Osteocyte (in vitro differentiated cells): ENCODE measurements around the gene ISOC2. TPM values are rescaled to one million over a fixed set of nuclear protein-coding genes. Genes with fewer than 3 reads are reported as not detected.

Source experiments
- DNase-seq: peaks from one replicate; pipeline ENCODE4 v3.0.0; 2021; ENCODE audit warnings: mixed read lengths; ENCODE audit not compliant: unreplicated experiment; ENCODE audit errors: extremely low spot score
- H3K27ac Mint-ChIP-seq: one replicate; pipeline ENCODE4 v1.8.0; 2021; ENCODE audit warnings: mild to moderate bottlenecking, mixed read lengths; ENCODE audit not compliant: unreplicated experiment
- H3K27me3 Mint-ChIP-seq: one replicate; pipeline ENCODE4 v1.8.0; 2021; ENCODE audit warnings: mixed read lengths; ENCODE audit not compliant: unreplicated experiment
- H3K36me3 Mint-ChIP-seq: one replicate; pipeline ENCODE4 v1.8.0; 2021; ENCODE audit warnings: mixed read lengths; ENCODE audit not compliant: unreplicated experiment
- H3K4me1 Mint-ChIP-seq: one replicate; pipeline ENCODE4 v1.8.0; 2021; ENCODE audit warnings: mixed read lengths; ENCODE audit not compliant: unreplicated experiment
- H3K4me3 Mint-ChIP-seq: one replicate; pipeline ENCODE4 v1.8.0; 2021; ENCODE audit warnings: mild to moderate bottlenecking, moderate library complexity, mixed read lengths; ENCODE audit not compliant: unreplicated experiment
- H3K9me3 Mint-ChIP-seq: one replicate; pipeline ENCODE4 v1.8.0; 2021; ENCODE audit warnings: mixed read lengths; ENCODE audit not compliant: unreplicated experiment
- CTCF ChIP-seq: fragments of 200-600 bp; sonication (generic); IDR thresholded peaks from 2 replicates; pipeline ENCODE4 v1.5.0; 2021; ENCODE audit warnings: antibody characterized with exemption, mild to moderate bottlenecking, moderate library complexity
- long read RNA-seq: library from polyadenylated mRNA; unstranded; transcript quantifications from one replicate; pipeline ENCODE4 v2.0.0, GENCODE V29; 2021
- total RNA-seq: library from RNA; stranded (reverse); gene quantifications from 2 replicates; pipeline ENCODE4 v1.2.1, GENCODE V29; 2021

The ISOC2 gene, protein sequence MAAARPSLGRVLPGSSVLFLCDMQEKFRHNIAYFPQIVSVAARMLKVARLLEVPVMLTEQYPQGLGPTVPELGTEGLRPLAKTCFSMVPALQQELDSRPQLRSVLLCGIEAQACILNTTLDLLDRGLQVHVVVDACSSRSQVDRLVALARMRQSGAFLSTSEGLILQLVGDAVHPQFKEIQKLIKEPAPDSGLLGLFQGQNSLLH
- total RNA-seq, result 37.0 and 39.8 TPM in 2 replicates
- long read RNA-seq, transcript ISOC2-202 (6 exons, 998 nt), result major isoform, 9 of 9 reads
- long read RNA-seq, partial matches to known transcripts, result 0 of 9 reads
- long read RNA-seq, other reads (novel, unspliced or antisense), result 0 of 9 reads

- Mint-ChIP-seq H3K27me3 (no peaks in the 10 kb centered on the region), H3K4me1 (peaks cover 20% of the 10 kb centered on the region), H3K27ac (peak within 1 kb of the TSS; percentile 79), H3K4me3 (peak within 1 kb of the TSS; percentile 86), H3K36me3 (no peaks in the 10 kb centered on the region), H3K9me3 (no peaks in the 10 kb centered on the region)
- DNase-seq, result peak; percentile 100
- TF ChIP-seq CTCF, result no peak
Measured at GRCh38 chr19:55461259-55461973, at the start of gene ISOC2. ISOC2 (minus strand) TSS chr19:55461642; CDS start chr19:55456486, 5,156 bp downstream.

DNA sequence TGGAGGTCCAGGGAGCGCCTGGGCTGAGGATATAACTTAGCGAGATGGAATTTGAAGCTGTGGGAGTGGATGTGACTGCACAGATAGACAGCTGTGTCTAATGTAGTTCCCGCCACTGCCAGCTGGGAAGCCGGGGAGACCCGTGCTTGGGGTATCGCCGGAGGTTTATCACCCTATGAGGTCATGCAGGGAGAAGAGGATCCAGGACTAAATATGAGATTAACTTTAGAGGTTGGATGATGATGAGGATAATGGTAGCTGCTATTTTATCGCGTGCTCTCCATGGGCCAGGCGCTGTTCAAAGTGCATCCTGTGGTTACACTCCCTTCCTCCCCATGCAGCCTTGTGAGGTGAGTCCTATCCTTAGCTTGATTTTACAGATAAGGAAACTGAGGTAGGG is 46.7 kb upstream of the ISOC2 start:
- Mint-ChIP-seq H3K4me1 (peaks cover 5% of the 10 kb centered on the region), H3K4me3 (no peak overlapping the region), H3K27ac (peak overlapping the region; percentile 41), H3K27me3 (no peaks in the 10 kb centered on the region), H3K36me3 (no peaks in the 10 kb centered on the region), H3K9me3 (no peaks in the 10 kb centered on the region)
- DNase-seq, result no peak
- no peak for TF ChIP-seq CTCF

DNA sequence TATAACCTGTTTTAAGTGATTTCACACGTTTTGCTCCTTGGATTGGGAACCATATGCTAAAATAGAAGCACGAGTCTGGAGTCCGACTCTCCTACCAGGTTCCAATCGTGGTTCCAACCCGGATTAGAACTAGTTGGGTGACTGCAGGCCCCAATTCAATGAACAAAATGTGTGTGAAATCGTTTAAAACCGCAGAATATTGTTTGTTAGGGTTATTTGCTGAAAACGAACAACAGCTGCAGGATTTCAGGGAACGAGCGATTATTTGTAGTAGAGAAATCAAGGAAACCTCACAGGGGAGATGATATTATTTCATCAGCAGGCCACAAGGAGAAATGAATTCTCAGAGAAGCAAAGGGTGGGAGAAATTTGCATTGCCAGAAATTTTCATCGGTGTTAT is 43.5 kb upstream of the ISOC2 start:
- Mint-ChIP-seq H3K4me1 (peaks cover 5% of the 10 kb centered on the region), H3K27me3 (no peaks in the 10 kb centered on the region), H3K36me3 (no peaks in the 10 kb centered on the region), H3K4me3 (no peak overlapping the region), H3K27ac (no peak overlapping the region), H3K9me3 (no peaks in the 10 kb centered on the region)
- TF ChIP-seq CTCF, result no peak
- no peak for DNase-seq

DNA sequence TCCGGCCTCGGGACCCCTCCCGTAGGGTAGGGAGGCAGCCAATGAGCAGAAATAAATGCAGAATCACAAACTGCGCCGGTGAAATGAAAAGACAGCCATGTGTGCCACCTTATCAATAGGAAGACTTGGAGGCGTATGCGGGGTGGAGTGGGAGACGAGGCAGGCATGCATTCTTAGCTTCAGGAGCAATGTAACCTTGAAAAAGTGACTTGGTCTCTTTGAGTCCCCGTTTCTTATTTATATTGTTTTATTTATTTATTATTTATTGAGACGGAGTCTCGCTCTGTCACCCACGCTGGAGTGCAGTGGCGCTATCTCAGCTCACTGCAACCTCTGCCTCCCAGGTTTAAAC is 42.8 kb upstream of the ISOC2 start:
- Mint-ChIP-seq H3K4me1 (peaks cover 5% of the 10 kb centered on the region), H3K9me3 (no peaks in the 10 kb centered on the region), H3K36me3 (no peaks in the 10 kb centered on the region), H3K4me3 (peak overlapping the region; percentile 75), H3K27me3 (no peaks in the 10 kb centered on the region), H3K27ac (no peak overlapping the region)
- DNase-seq, result no peak
- TF ChIP-seq CTCF, result no peak

- no peaks in the 10 kb centered on the region for H3K27me3 Mint-ChIP-seq
- peak overlapping the region; percentile 75 for H3K4me3 Mint-ChIP-seq
- H3K9me3 Mint-ChIP-seq, result no peaks in the 10 kb centered on the region
- peak; percentile 98 for DNase-seq
- H3K36me3 Mint-ChIP-seq, result no peaks in the 10 kb centered on the region
- peak overlapping the region; percentile 63 for H3K27ac Mint-ChIP-seq
- H3K4me1 Mint-ChIP-seq, result peaks cover 5% of the 10 kb centered on the region
- TF ChIP-seq CTCF, result peak; percentile 99
Measured at GRCh38 chr19:55503502-55504251, 42.2 kb upstream of the ISOC2 start.
